HL-60 (cell line): ENCODE measurements around the gene SCO2.

Experiments used
- DNase-seq, 2 experiments: peaks; one replicate each; pipeline ENCODE4 v3.0.0-alpha.2; 2010 to 2020; ENCODE audit warnings: low read depth in 1 of 2, low spot score in 1 of 2
- H3K27ac ChIP-seq: fragments of 250-450 bp; sonication (Bioruptor Pico); replicated peaks from 2 replicates; pipeline ENCODE4 v1.5.1; 2020; ENCODE audit warnings: mild to moderate bottlenecking, moderate library complexity
- H3K27me3 ChIP-seq: fragments of 250-450 bp; sonication (Bioruptor Pico); 2 replicates; pipeline ENCODE4 v1.5.1; 2021; ENCODE audit warnings: mild to moderate bottlenecking, moderate library complexity; ENCODE audit not compliant: insufficient read depth, poor library complexity, severe bottlenecking
- H3K4me3 ChIP-seq: replicated peaks from 2 replicates; pipeline ENCODE4 v1.5.1; 2011; ENCODE audit warnings: mild to moderate bottlenecking, control low read depth, low read length; ENCODE audit not compliant: insufficient read depth
- CTCF ChIP-seq: IDR thresholded peaks from one replicate; pipeline ENCODE4 v1.5.1; 2011; ENCODE audit warnings: low read length, control low read depth, inconsistent platforms; ENCODE audit not compliant: insufficient read depth
- GABPA ChIP-seq: IDR thresholded peaks from 2 replicates; pipeline ENCODE4 v1.6.1; 2012; ENCODE audit warnings: low read depth
- POLR2AphosphoS5 ChIP-seq: IDR thresholded peaks from 2 replicates; pipeline ENCODE4 v1.6.1; 2012; ENCODE audit warnings: low read depth
- REST ChIP-seq: IDR thresholded peaks from 2 replicates; pipeline ENCODE4 v1.6.1; 2012; ENCODE audit warnings: low read depth; ENCODE audit not compliant: insufficient replicate concordance
- SPI1 ChIP-seq: IDR thresholded peaks from 2 replicates; pipeline ENCODE4 v1.6.1; 2012; ENCODE audit warnings: low read depth, mild to moderate bottlenecking, borderline replicate concordance

Gene SCO2

GRCh38 chr22:50572965-50573364 lies 47.6 kb upstream of the SCO2 start:
- Histone ChIP-seq H3K4me3 (no peak overlapping the region), H3K27ac (no peak overlapping the region), H3K27me3 (no peaks in the 10 kb centered on the region)
- TF ChIP-seq CTCF (no peak), SPI1 (no peak), REST (no peak), POLR2AphosphoS5 (no peak), GABPA (no peak)
- DNase-seq, result no peak

GRCh38 chr22:50571264-50572175 lies 46.1 kb upstream of the SCO2 start:
- no peak for TF ChIP-seq CTCF
- TF ChIP-seq GABPA, result no peak
- H3K27ac ChIP-seq, result no peak overlapping the region
- DNase-seq, result no peak
- H3K27me3 ChIP-seq, result no peaks in the 10 kb centered on the region
- H3K4me3 ChIP-seq, result no peak overlapping the region

- Histone ChIP-seq H3K4me3 (no peak overlapping the region), H3K27ac (no peak overlapping the region), H3K27me3 (no peaks in the 10 kb centered on the region)
- no peak for TF ChIP-seq SPI1
- TF ChIP-seq GABPA, result no peak
- TF ChIP-seq CTCF, result no peak
- TF ChIP-seq REST, result no peak
- no peak for TF ChIP-seq POLR2AphosphoS5
- DNase-seq, result no peak
Observed at GRCh38 chr22:50570861-50571260, 45.5 kb upstream of the SCO2 start.
